Retinal pigment epithelial cell (primary cell): ENCODE measurements around the gene PHF13.
A peak's percentile ranks its signal among the peaks of the same experiment; 100 is the strongest.
"Not testable (repeated sequence)": the region's sequence is repeated elsewhere in the genome, so short reads cannot be mapped to it uniquely, and the experiment has no call there.

ENCODE experiments used
- DNase-seq: peaks from one replicate; pipeline ENCODE4 v3.0.0-alpha.2; 2010; ENCODE audit warnings: low read depth
- H3K4me3 ChIP-seq: 2 replicates; pipeline ENCODE4 v1.5.1; 2011; ENCODE audit warnings: mild to moderate bottlenecking, low read length, control low read depth, moderate library complexity
- CTCF ChIP-seq: conservative IDR thresholded peaks from 2 replicates; pipeline ENCODE4 v1.5.1; 2011; ENCODE audit warnings: low read depth, low read length, control low read depth, inconsistent platforms

PHF13 gene

GRCh38 chr1:6631058-6631457, 17.5 kb downstream of the PHF13 start:
- H3K4me3 ChIP-seq: no peak overlapping the region
- no peak for TF ChIP-seq CTCF
- DNase-seq: no peak

DNA sequence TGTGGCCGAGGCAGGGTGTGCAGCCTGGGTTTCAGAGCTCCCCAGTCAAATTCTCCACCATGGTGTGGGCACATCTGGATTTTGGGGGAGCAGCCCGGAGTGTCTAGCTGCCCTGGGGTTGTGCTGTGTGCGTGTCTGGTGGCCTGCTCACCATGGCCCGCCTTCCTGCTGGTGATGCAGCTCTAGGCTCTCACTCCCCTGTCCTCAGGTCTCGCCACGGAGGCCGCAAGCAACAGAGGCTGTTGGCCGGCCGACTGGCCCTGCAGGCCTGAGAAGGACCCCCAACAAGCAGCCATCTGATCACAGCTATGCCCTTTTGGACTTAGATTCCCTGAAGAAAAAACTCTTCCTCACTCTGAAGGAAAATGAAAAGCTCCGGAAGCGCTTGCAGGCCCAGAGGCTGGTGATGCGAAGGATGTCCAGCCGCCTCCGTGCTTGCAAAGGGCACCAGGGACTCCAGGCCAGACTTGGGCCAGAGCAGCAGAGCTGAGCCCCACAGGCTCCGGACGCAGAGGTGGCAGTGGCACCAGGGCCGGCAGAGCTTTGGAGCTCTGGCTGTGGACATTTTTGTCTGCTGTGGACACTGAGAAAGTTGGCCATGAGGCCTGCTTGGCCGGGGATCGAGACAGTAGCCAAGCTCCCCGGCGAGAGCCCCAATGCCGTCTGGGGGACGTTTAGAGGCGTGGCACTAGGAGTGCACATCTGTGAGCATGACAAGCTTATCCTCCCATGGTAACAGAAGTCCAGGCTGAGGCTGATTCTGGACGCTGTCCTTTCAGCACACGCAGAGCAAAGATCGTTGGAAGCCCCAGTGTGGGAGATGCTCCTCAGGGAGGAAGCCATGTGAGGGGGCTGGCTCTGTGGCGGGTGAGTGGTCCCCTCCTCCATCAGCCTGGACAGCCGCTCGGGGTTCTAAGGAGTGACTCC, 19.3 kb downstream of the PHF13 start:
- no peak for DNase-seq
- no peak overlapping the region for H3K4me3 ChIP-seq
- TF ChIP-seq CTCF: no peak

DNA sequence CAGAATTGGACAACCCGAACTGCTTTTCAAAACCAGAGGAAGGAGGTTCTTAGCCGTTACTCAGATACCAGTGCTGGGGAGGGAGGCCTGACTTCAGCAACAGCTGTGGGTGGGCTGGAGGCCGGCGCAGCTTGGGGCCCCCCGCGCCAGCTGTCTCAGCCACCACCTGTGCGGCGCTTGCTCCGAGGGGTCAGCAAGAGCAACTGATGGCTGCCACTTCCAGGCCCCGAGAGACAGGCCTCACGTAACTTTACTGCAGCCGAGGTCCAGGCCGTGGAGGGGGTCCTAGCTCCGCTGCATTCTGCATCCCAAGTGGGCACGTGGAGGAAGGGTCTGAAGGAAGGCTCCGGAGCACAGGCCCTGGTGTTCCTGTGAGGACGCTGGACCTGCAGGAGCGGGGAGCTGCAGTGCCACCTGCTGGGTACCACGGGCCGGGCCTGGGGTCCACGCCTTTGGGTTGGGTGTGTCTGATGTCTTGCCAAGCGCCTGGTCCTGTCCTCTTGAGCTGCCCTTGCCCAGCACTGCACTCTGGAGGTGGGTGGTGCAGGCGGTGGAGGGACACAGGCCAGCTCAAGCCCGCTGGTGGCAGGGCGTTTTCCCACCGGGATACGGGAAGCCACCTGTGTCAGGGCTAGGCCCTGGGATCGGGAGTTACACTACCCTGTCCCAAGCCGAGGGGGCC, 21.0 kb downstream of the PHF13 start:
- no peak overlapping the region for H3K4me3 ChIP-seq
- TF ChIP-seq CTCF: peak; percentile 75
- no peak for DNase-seq

GRCh38 chr1:6635161-6635909, 21.8 kb downstream of the PHF13 start:
- TF ChIP-seq CTCF: no peak
- no peak overlapping the region for H3K4me3 ChIP-seq
- no peak for DNase-seq

DNA sequence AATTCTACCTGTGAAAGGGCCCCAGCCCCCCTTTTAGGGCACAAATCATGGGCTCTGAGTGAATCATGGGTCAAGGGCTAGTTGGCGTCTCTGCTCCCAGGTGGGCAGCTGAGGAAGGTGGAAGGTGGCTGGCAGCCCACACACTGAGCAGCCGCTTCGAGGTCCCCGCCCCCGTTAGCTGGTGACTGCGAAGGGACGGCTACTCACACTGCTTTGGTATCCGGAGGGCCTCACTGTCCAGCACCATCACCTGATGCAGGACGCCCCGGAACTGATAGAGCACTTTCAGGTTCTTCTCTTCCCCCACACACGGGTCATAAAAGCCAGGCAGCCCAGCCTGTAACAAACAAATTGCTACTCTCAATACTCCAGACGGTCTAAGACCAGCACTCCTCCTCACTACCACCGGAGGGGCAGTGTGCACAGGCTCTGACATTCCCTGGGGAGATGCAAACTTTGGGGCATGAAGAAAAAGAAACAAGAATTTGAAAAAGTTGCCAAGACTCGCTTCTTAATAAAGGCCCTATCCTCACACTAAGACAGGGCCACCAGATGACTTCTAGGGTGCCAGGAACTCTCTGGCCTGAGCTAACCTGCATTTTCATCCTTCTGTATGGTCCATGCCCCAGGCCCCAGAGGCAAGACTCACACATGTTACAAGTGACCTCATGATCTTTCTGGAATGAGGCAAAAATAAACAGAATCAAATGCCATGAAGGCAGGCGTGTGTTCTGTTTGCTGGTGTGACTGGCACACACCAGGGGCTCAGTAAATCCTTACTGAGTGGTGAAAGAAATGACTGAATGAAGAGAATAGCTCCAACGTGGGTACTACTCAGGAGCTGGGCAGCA, 22.6 kb downstream of the PHF13 start:
- no peak overlapping the region for H3K4me3 ChIP-seq
- TF ChIP-seq CTCF: no peak
- DNase-seq: no peak

DNA sequence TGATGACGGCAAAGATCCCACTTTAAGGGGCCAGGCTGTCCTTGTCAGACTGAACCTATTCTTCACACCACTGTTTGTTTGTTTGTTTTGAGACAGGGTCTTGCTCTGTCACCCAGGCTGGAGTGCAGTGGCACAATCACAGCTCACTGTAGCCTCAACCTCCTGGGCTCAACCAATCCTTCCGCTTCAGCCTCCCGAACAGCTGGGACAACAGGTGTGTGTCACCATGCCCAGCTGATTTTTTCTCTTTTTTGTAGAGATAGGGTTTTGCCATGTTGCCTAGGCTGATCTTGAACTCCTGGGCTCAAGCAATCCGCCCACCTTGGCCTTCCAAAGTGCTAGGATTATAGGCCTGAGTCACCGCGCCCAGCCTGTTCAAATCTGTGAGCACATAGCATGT, 23.2 kb downstream of the PHF13 start:
- not testable (repeated sequence) for DNase-seq, H3K4me3 ChIP-seq
